ENCODE data around the gene AGO1.

DNA sequence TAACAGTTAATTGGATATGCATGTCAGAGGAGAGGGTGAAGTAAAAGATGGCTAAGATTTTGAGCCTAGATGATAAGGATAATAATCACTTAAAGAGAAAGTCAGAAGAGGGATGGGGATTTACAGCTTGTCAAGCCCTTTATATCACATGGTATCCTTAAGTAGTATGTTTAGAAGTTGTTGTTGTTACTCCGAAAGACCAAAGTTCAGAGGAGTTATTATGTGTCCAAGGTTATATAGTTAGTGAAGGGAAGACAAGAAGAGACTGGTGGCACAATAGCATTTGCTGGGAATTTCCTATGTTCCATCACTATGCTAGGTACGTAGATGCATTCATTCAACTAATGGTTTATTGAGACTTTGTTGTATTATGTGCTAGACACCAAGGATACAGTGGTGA lies 30.8 kb upstream of the AGO1 start:
- TF ChIP-seq, protein P1, sequence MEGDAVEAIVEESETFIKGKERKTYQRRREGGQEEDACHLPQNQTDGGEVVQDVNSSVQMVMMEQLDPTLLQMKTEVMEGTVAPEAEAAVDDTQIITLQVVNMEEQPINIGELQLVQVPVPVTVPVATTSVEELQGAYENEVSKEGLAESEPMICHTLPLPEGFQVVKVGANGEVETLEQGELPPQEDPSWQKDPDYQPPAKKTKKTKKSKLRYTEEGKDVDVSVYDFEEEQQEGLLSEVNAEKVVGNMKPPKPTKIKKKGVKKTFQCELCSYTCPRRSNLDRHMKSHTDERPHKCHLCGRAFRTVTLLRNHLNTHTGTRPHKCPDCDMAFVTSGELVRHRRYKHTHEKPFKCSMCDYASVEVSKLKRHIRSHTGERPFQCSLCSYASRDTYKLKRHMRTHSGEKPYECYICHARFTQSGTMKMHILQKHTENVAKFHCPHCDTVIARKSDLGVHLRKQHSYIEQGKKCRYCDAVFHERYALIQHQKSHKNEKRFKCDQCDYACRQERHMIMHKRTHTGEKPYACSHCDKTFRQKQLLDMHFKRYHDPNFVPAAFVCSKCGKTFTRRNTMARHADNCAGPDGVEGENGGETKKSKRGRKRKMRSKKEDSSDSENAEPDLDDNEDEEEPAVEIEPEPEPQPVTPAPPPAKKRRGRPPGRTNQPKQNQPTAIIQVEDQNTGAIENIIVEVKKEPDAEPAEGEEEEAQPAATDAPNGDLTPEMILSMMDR (IDR thresholded peaks at IDR 0.05): no peak
- TF ChIP-seq POLR2AphosphoS5 (IDR thresholded peaks at IDR 0.05; ENCODE audit: insufficient read depth in 1 of 2, low read depth in 1 of 2) (no peak), POLR2A (IDR thresholded peaks at IDR 0.05) (no peak)

Data from vagina (tissue), 2 donors.